Central memory CD4-positive, alpha-beta T cell (primary cell): ENCODE data around the gene NRGN.
A peak's percentile ranks its signal among the peaks of the same experiment; 100 is the strongest.
"Not testable (repeated sequence)": the region's sequence is repeated elsewhere in the genome, so short reads cannot be mapped to it uniquely, and the experiment has no call there.

ENCODE experiments used
- DNase-seq: peaks from one replicate; pipeline ENCODE4 v3.0.0; 2022

The NRGN gene

DNA sequence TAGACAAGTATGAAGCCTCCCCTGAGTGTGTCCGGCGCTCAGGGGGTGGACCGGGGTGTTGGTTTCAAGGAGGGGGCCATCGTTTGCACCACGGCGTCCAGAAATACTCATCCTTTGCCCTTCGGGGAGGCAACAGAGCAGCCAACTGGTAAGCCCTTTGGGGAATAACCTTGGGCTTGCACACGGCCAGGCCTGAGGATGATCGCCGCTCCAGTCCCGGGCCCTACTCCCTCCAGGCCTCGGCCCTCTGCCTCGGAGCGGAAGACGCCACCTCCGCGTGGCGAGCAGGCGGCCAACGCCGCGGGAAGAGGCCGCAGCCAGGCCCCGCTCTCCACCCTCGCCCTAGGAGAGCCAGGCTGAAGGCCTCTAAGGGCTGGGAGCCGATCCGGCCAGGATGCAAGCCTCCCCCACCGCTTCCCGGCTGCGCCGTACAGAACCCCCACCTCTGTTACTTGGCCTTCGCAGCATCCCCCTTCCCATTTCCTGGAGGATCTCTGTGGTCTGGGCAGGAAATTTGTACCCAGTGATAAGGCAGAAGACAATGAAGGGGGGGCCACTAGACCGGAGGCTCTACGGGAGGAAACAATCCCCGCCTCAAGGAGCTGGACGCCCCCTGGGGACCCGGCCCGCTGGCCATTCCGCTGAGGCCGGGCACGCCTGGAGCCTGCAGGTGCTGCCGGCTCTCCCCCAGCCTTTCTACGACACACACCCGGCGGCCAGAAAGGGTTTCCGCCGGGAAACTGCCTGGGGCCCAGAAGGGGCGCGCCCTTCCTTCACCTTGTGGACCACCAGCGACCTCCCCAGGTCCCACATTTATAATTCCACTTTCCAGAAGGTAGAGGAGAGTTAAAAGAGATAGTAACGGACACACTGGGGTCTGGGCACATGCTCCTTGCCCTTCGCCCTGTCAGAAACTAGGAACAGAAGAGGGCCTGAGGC is 19.8 kb downstream of the NRGN start:
- DNase-seq = no peak

DNA sequence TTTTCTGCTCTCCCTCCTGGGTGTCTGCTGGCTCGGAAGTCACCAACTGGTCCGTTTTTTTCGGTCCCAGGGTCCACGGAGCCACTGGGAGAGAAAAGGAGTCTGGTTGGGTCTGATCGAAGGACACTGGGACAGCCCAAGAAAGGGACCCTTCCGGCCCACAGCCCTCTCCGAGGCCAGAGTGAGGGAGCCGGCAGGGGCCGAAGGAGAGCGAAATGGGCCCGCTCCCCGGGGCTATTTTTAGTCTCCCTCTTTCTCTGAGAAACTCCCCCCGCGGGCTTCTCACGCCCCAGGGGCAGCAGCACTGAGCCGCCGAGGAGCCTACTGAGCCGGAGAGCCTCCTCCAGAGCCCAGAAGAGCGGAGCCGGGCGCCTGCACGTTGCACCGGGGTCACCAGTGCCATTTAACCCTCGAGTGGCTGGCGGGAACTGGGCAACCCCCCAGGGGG is 20.5 kb downstream of the NRGN start:
- DNase-seq = no peak

DNA sequence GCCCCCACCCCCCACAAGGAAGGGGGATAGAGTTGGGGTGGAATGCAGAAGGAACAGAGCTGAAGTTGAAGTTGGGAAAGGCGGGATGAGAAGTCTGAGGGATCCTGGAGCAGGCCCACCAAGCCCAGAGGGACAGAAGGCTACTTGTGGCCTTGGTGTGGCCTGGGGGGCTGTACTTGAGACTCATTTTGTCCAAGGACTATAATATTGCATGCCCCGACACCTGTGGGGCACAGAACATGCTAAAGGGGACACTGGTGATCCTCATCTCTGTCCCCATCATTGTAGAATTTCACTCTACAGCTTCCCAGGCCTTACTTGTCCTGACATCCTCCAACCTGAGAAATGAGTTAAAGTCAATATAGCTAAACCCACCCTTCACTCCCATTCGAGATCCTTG is 21.1 kb downstream of the NRGN start:
- DNase-seq = no peak

DNA sequence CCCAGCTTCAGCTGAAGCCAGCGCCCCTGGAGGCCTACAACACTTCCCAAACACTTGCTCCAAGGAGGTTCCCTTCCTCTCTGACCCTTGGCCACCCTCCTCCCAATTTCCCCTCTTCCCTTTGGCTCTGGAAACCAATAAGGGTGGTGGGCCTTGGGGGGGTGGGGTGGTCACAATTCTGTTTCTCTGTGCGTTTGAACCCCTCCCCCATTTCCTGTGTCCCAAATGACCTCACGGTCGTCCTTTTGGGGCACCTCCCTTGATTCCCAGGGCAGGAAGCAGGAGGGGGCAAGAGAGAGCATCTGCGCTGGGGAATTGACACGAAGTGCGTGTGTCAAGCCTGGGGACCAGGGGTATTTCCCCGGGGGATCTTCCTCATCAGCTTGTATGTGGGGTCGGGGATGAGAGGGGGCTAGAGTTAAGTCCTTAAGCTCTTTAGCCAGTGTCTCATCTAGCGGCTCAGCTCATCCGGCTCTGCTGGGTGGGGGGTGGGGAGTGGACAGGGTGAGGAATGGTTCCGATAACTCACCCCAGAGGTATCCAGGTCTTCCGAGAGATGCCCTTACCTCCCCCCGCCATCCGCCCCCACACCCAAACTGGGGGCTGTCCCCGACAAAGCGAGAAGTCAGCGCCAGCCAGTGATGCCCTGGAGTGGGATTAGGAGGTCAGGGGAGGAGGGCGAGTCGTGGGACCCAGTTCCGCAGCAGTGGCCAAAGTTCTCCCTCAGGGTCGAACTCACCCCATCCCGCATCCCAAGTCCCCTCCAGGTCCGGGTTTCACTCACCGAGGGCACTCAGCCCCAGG is 21.8 kb downstream of the NRGN start:
- DNase-seq = no peak

DNA sequence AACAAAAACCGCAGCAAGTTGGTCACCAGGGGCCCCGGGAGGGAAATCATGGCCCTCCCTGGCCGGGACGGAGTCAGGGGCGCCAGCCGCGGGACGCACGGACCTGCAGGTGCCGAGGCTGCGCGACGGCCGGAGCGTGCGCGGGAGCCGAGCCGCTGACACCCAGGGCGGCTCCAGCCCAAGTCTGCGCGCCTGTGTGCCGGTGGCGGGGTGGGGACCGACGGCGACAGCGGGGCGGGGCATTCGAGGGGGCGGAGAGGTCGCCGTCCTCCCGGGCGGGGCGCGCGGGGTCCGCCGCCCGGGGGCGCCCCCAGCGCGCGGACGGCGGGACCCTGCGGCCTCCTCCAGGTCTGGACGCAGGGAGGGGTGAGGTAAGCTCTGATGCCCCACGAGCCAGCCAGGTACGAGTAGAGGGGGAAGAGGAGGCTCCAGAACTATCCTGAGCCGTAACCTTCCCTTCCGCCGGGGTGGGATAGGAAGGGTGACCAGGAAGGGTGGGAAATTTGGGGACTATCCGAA is 22.4 kb downstream of the NRGN start, which contains the start of gene ESAM:
Gene ESAM, minus strand, starts transcription at position 186 of the 519 bp plus-strand sequence. Its CDS starts 136 bp downstream, at position 50.
- DNase-seq = peak; percentile 53

DNA sequence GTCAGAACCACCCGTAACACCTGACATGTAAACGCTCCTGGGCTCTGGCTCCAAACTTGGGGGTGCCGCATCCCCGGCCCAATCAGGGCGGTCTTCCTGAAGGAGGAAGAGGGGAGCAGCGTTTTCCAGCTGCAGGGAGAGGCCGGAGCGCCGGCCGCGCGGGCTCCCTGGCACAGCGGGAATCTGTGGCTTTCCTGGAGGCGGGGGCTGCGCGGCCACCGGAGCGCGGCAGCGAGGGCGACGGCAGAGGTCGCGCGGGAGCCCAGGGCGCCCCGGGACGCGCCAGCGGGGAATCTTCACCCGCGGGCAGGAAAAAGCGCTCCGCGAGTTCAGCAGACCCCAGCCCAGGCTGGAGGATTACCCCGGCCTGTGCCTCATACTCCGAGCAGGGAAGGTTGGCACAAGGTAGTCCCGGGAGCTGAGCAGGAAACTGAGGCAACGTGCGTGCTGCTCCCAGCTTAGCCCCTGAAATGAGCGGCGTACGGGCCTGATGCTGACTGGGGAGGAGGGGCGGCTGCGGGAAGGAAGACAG is 22.9 kb downstream of the NRGN start:
- DNase-seq = no peak

DNA sequence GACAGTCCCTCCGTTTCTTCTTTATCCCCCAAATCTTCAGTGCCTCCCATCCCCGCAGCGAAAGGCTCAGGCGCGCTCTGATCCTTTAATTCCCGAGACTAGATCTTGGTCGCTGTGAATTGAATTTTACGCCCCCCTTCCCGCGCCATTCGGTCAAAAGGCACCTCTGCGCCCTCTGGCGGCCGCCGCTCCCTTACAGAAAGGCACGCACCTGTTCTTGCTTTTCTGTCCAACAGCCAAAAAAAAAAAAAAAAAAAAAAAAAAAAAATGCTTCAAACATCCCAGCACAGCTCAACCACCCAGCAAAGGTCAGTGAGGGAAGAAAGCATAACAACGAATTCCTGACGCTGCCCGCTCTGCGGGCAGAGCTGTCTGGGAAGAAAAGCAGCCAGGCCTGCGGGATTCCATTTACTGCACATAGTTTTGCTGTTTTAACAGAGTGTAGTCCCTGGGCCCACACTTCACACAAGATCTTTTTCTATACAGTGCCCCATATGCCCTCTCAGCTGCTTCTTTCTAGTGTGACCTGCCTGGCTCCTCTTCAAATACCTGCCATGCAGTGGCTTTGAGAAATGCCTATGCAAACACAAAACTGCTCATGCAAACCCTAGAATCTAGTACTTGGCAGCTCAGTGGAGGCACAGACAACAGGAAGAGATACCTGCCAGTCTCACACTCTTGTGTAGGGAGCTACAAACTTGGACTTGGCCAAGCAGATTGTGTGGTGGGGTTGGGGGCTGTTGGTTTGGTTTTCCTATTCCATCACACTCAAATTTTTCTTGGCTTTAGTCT is 23.6 kb downstream of the NRGN start:
- peak; percentile 75 for DNase-seq

DNA sequence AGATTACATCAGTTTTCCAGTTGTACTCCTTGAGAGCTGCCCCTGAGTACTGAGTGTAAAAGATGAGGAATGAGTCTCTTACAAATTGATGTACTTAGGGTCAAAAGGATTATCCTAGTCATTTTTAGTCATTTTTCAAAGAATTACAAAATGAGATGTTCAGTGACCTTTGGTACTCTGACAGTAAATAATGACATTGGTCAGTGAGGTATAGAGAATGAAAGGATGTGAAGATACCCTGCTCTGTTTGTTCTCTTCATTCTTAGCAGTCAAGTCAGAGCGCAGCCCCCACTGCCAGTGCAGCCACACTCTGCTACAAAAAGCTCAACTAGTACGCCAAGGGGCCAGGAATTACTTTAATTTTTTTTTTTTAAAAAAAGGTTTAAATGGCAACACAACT is 26.4 kb downstream of the NRGN start:
- no peak for DNase-seq

DNA sequence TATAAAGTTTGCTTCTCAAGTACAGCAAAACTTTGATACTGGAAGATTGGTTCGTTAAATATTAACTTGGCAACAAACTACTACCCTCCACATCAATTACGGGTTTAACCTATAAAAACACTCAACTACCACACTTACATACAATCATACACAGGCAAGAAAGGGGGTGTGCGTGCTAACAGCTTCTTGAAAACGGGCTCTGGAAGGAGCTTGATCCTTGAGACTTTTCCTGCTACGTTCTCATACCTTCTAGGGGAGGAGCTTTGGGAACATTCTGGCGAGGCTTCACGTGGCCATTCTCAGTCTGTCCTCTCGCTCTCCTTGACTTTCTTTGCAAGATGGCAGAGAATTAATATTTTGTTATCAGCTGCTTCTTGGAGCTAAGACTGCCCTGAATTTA is 29.2 kb downstream of the NRGN start:
- DNase-seq = no peak

DNA sequence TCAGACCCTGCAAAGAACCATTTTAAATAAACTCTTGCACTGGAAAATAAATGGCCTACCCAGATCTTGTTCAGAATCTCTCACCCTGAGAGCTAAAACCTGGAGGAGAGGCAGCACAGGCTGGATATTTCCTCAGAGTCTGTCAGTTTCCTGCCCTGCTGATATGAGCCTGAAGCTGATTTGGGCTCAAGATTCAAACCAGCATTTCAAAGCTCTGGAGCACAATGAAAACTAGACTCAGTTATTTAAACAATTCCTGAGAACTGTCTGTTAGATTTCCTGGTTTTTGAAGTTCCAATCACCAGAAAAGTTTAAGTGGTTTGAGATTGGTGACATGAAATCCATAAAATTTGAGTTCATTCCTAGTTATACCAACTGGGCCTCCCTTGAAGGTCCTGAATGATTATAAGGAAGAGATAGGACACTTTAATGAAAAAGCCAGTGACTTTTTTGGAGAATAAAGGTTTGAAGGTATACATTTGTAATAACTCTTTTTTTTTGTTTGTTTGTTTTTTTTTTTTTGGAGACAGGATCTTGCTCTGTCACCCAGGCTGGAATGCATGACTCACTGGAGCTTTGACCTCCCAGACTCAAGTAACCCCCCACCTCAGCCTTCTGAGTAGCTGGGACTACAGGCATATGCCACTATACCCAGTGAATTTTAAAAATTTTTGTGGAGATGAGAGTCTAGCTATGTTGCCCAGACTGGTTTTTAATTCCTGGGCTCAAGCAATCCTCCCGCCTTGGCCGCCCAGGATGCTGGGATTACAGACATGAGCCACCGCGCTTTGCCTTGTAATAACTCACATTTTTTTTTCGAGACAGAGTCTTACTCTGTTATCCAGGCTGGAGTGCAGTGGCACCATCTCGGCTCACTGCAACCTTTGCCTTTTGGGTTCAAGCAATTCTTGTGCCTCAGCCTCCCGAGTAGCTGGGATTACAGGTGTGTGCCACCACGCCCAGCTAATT is 30.3 kb downstream of the NRGN start:
- DNase-seq = no peak

DNA sequence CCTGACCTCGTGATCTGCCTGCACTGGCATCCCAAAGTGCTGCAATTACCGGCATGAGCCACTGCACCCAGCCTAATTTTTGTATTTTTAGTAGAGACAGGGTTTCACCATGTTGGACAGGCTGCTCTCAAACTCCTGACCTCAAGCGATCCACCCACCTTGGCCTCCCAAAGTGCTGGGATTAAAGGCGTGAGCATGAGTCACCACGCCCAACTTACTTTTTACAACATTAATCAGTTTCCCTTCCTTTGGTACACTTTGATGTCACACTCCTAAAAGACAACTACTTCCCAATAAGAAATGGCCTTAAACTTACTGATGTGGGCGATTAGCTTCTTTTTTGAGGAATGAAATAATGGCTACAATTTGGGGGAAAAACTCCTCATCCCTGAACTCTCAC is 31.2 kb downstream of the NRGN start:
- not testable (repeated sequence) for DNase-seq

DNA sequence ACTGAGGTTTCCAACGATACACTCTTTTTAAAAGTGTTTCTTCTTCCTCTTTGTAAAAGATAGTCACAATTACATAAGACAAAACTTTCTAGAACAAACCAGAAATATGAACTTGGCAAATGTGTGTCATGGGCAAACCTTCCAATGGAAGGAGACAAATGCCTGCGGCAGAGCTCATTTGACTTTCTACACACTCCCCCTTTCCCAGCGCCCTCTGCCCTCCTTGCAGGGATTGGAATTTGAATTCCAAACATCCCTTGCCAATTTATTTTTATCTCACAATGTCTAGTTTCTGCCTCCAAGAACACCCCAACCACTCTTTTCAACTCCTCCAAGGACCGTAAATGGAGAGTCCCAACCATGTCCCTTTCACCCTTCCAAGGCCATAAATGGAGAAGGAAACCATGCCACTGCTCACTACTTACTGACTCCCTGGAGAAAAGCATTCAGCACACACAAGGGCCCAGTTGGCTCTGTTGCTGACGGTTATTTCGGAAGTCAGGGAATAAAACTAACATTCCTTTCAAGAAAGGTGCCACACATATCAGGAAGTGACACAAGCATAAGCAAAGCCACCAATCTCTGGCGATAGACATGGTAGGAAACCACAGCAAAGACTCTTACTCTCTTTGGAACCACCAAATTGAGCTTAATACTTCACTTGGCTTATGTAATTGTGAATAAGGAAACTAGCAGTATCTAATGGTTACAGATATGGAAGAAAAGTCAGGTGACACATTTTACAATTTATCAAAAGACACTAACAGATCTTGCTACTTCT is 37.3 kb downstream of the NRGN start:
- DNase-seq = peak; percentile 15

DNA sequence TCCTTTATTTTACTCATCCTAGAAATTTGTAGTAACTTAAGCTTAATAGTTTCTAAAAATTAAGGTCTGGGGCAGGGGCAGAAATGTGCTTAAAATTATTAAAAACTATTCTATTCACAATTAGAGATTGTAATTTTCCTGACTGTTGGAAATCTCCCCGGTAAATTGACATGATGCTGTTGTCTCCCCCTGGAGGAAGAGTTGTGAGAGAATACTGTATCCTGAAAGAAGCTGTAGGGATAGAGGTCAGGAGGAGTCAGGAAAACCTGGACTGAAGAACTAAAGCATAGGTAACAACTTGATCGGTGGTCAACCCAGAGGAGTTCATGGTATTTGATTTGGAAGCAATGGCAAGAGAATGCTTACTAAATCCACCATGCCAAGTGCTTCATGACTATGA is 38.5 kb downstream of the NRGN start:
- no peak for DNase-seq

DNA sequence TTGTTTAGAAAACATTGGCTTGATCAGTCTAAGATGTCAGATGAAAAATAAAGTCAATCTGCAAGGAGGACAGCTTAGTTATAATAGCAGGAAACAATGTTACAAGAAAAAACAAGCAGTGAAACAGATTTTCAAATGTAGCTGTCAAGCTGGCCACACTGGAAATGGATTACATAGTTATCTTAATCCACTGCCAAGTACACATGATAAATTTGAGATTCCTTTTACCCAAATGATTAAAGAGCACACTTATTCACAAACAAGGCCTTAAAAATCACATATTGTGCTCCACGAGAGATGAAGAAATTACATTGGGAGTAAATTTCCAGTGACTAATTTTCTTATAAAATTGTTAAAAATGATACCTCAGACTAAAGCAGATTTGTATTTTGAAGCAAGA is 39.8 kb downstream of the NRGN start:
- no peak for DNase-seq

DNA sequence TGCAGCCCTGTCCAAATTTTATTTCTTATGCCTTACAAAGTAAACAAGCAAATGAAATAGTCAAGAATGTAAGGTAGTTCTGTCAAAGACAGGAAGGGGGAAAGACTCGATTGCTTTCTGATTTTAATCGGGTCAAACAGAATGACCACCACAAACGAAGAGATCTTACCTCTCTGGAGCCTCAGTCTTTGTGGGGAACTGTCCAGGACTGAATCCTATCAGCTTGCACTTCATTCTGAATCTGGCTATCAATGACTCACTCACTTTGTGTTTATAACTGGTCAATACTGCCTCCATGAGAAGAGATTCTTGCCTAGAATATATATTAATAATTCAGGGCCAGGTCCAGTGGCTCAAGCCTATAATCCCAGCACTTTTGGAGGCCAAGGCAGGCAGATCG is 43.3 kb downstream of the NRGN start:
- no peak for DNase-seq

DNA sequence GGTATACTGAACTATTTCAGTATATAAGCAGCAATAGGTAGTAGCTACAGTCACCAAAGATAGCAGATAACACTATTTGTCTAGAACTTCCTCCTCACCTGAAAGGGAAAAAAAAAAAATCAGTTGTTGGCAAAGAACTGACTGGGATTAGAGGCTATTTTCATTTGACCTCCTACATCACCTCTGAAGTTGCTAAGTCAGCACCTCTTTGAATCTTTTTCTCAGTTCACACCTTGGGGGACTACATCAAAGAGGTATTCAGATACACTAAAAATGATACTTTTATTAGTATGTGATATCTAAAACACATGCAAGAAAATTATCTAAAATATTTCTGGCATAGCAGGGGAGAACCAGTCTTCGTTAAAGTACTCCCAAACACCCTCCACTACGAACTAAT is 44.3 kb downstream of the NRGN start:
- DNase-seq = no peak

DNA sequence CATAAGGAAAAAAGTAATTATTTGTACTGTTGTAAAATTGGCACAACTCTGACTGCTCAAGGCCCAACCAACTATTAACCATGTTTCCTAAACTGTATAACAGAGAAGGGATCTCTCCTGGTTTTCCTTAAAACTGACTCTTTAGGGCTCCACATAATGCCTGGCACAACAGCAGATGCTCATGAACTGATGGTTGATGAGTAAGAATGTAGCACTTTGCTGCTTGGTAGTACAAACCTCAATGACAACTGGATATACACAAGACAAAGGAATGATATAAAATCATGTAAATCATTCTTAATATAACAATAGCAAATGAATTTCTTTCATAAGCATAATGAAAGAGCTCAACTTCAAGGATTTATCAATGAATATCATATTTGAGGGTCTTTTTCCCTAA is 48.8 kb downstream of the NRGN start:
- no peak for DNase-seq

DNA sequence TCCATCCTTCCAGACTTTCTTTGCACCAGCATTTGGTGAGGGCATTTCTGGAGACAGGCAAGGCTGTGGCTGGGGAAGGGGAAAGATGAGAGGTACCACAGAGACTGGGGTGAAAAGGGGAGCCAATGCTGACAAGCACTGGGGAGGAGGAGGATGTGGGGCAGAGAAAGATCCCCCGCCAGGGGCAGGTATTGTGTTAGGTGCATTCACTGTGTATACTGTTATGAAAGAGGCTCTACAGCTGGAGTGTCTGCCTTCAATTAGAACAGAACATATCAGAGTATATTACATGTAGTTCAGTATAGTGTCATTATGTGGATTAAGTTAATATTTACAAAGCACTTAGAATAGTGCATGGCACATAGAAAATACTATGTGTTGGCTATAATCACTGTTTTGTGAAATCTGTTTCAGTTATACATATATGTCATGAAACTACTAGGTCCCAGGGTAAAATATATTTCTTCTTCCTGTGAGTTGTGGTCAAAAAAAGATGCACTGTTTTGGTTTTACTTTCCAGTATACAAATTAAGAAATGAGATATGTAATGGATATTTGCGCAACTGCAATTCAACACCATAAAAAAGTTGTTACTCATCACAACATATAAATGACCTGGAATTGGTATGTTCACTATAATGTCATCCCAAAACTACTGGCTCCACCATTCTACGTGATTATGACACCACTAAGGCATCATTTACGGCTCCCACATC is 52.0 kb downstream of the NRGN start:
- DNase-seq = no peak

DNA sequence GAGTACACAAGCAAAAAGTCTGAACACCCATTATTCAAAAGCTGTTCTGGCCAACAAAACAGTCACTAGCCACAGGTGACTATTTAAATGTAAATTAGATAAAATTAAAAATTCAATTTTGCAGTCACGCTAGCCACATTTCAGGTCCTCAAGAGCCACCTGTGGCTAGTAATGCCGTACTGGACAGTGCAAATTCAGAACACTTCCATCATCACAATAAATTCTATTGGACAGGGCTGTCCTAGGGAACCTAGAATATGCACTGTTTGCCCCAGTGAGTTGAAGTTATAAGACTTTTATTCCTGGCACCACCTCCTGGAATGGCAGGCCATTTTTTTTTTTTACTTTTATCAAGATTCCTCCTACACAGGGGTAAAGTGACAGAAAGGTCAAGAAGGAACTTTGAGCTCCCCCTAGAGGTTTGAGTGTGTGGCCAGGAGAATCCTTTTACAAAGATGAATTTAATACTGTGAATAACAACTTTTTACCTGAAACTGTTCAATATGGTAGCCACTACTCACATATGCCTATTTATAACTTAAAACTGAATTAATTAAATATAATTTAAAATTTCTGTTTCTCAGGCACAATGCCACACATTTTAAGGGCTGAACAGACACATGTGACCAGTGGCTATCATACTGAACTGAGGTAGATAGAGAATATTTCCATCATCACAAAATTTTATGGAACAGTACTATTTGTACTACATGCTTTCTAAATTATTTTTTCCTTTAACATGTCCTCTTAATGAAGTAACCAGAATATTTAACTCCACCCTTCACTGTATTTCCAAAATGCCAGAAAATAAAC is 53.9 kb downstream of the NRGN start:
- peak; percentile 25 for DNase-seq
